Activated CD4-positive, alpha-beta memory T cell treated with anti-CD3 and anti-CD28 coated beads, Interleukin-2, amount 10 ng/mL, durations not matched to agents 7 days and 5 days (primary cell): Measurements from ENCODE around the gene TRIML1. TPM values are rescaled to one million over a fixed set of nuclear protein-coding genes. Genes with fewer than 3 reads are reported as not detected.

Experiments used
- total RNA-seq, 2 experiments: library from RNA; stranded (reverse); gene quantifications; one replicate each; pipeline ENCODE4 v1.2.3, GENCODE V29; 2021

The TRIML1 gene
- total RNA-seq, 2 experiments from 2014 or later: not detected

Other genes starting within 250 kb of the TRIML1 start
- gene ZFP42, start 143.7 kb upstream of the TRIML1 start, total RNA-seq: not detected
- gene TRIML2, start 29.8 kb upstream of the TRIML1 start, total RNA-seq: not detected